Measurements from ENCODE around the gene CAVIN3. TPM values are rescaled to one million over a fixed set of nuclear protein-coding genes. Genes with fewer than 3 reads are reported as not detected.

The CAVIN3 gene
- total and polyA plus RNA-seq, 2 donors (not counting 1 experiment from before 2014, with no cell fraction given) = not detected

DNA sequence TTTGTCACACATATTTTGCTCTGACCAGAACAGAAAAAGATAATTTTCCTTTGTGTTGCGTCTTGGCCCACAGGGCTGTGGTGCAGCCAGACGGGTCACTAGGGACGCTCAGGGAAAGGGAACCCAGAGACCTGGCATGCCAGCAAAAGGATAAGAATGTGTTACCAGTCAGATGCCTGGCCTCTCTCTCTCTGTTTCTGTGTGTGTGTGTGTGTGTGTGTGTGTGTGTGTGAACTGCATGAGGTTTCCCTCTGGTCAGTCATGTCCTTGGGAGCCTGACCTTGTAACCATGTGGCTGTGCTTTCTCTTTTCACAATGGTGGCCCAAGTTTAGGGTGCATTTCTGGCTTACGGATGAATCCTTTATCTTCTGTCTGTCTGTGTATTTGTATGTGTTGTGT lies 35.3 kb downstream of the CAVIN3 start:
- Histone ChIP-seq H3K79me2 (ENCODE audit: control insufficient read depth, insufficient read depth, low read length) (no peaks in the 10 kb centered on the region), H3K27ac (ENCODE audit: low read length in 2 of 2) (no peak overlapping the region), H2AFZ (ENCODE audit: insufficient read depth, low read depth, low read length, poor library complexity, severe bottlenecking) (no peak overlapping the region), H3K4me1 (ENCODE audit: control insufficient read depth in 2 of 2, insufficient read depth in 2 of 2, low read length in 2 of 2) (no peaks in the 10 kb centered on the region), H3K9ac (ENCODE audit: low read length) (no peak overlapping the region), H3K4me3 (ENCODE audit: control extremely low read depth in 1 of 5, extremely low read depth in 1 of 5, insufficient read depth in 1 of 5, low read depth in 2 of 5, low read length in 4 of 5) (no peak overlapping the region), H3K4me2 (replicated peaks; ENCODE audit: low read depth, low read length, poor library complexity, severe bottlenecking) (no peak overlapping the region), H3K9me3 (ENCODE audit: control extremely low read depth in 1 of 3, control insufficient read depth in 2 of 3, insufficient read depth in 1 of 3, low read length in 2 of 3) (no peaks in the 10 kb centered on the region), H4K20me1 (ENCODE audit: control insufficient read depth, insufficient read depth, low read length, poor library complexity, severe bottlenecking) (no peaks in the 10 kb centered on the region), H3K36me3 (replicated peaks in 1 of 2; ENCODE audit: control extremely low read depth in 1 of 2, control insufficient read depth in 1 of 2, extremely low read depth in 1 of 2, insufficient read depth in 2 of 2, low read length in 1 of 2) (no peaks in the 10 kb centered on the region), H3K27me3 (replicated peaks in 1 of 4; ENCODE audit: control extremely low read depth in 1 of 4, control insufficient read depth in 3 of 4, insufficient read depth in 4 of 4, low read length in 3 of 4) (peaks cover 0 to 6% (median 3%) of the 10 kb centered on the region in 4 experiments)
- ATAC-seq (ENCODE audit: low read depth) = no peak
- Mint-ChIP-seq H3K4me3 (no peak overlapping the region), H3K4me1 (no peaks in the 10 kb centered on the region), H3K27me3 (peaks cover 50% of the 10 kb centered on the region), H3K27ac (no peak overlapping the region), H3K9me3 (ENCODE audit: insufficient read depth) (no peaks in the 10 kb centered on the region)
- intact Hi-C loops (cut with micrococcal nuclease) = no loop called here
- 93% methylated on average over 3 of the region's 4 CpGs for WGBS (ENCODE audit: insufficient coverage)
- ChIA-PET CTCF (no interaction called here), POLR2A (no interaction called here)
- DNase-seq = no peak
- TF ChIP-seq EZH2 (IDR thresholded peaks at IDR 0.05; ENCODE audit: borderline replicate concordance, insufficient read depth, low read depth, low read length, poor library complexity, severe bottlenecking) = no peak
- TF ChIP-seq, protein P1, sequence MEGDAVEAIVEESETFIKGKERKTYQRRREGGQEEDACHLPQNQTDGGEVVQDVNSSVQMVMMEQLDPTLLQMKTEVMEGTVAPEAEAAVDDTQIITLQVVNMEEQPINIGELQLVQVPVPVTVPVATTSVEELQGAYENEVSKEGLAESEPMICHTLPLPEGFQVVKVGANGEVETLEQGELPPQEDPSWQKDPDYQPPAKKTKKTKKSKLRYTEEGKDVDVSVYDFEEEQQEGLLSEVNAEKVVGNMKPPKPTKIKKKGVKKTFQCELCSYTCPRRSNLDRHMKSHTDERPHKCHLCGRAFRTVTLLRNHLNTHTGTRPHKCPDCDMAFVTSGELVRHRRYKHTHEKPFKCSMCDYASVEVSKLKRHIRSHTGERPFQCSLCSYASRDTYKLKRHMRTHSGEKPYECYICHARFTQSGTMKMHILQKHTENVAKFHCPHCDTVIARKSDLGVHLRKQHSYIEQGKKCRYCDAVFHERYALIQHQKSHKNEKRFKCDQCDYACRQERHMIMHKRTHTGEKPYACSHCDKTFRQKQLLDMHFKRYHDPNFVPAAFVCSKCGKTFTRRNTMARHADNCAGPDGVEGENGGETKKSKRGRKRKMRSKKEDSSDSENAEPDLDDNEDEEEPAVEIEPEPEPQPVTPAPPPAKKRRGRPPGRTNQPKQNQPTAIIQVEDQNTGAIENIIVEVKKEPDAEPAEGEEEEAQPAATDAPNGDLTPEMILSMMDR (IDR thresholded peaks at IDR 0.05) = no peak

DNA sequence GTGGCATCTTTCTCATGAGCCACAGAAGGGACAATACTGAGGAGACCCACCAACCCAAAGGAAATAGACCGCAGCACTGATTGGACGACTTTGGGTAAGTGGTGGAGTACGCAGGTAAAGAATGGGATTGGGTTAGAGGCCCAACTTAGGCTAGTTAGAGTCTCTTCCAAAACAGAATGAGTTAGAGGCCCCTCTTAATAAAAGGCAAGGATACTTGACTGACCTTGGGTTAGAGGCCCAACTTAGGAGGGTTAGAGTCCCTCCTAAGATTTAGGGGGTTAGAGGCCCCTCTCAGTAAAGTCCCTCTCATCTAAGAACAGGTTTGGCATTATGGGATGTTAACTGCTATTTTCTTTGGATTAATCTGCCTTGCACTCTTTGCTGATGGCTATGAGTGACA lies 36.1 kb downstream of the CAVIN3 start:
- H3K9me3 Mint-ChIP-seq (ENCODE audit: insufficient read depth) = no peaks in the 10 kb centered on the region
- H3K27ac ChIP-seq (ENCODE audit: low read length in 2 of 2) = no peak overlapping the region
- H3K27me3 Mint-ChIP-seq = peaks cover 44% of the 10 kb centered on the region
- ATAC-seq (ENCODE audit: low read depth) (no peak), DNase-seq (no peak)
- no peaks in the 10 kb centered on the region for H3K36me3 ChIP-seq (replicated peaks in 1 of 2; ENCODE audit: control extremely low read depth in 1 of 2, control insufficient read depth in 1 of 2, extremely low read depth in 1 of 2, insufficient read depth in 2 of 2, low read length in 1 of 2)
- TF ChIP-seq, protein P1 (IDR thresholded peaks at IDR 0.05) = no peak
- no peak for TF ChIP-seq EZH2 (IDR thresholded peaks at IDR 0.05; ENCODE audit: borderline replicate concordance, insufficient read depth, low read depth, low read length, poor library complexity, severe bottlenecking)
- no peak overlapping the region for H2AFZ ChIP-seq (ENCODE audit: insufficient read depth, low read depth, low read length, poor library complexity, severe bottlenecking)
- H3K9ac ChIP-seq (ENCODE audit: low read length) = no peak overlapping the region
- ChIA-PET CTCF (no interaction called here), POLR2A (no interaction called here)
- H3K27me3 ChIP-seq (replicated peaks in 1 of 4; ENCODE audit: control extremely low read depth in 1 of 4, control insufficient read depth in 3 of 4, insufficient read depth in 4 of 4, low read length in 3 of 4) = peaks cover 0 to 6% (median 3%) of the 10 kb centered on the region in 4 experiments
- intact Hi-C loops (cut with micrococcal nuclease) = no loop called here
- H3K4me3 ChIP-seq (ENCODE audit: control extremely low read depth in 1 of 5, extremely low read depth in 1 of 5, insufficient read depth in 1 of 5, low read depth in 2 of 5, low read length in 4 of 5) = no peak overlapping the region
- no peak overlapping the region for H3K4me3 Mint-ChIP-seq
- no peak overlapping the region for H3K27ac Mint-ChIP-seq
- 83% methylated on average over 2 of the region's 3 CpGs for WGBS (ENCODE audit: insufficient coverage)
- H3K4me1 ChIP-seq (ENCODE audit: control insufficient read depth in 2 of 2, insufficient read depth in 2 of 2, low read length in 2 of 2) = no peaks in the 10 kb centered on the region
- H4K20me1 ChIP-seq (ENCODE audit: control insufficient read depth, insufficient read depth, low read length, poor library complexity, severe bottlenecking) = no peaks in the 10 kb centered on the region
- no peak overlapping the region for H3K4me2 ChIP-seq (replicated peaks; ENCODE audit: low read depth, low read length, poor library complexity, severe bottlenecking)
- no peaks in the 10 kb centered on the region for H3K79me2 ChIP-seq (ENCODE audit: control insufficient read depth, insufficient read depth, low read length)
- H3K9me3 ChIP-seq (ENCODE audit: control extremely low read depth in 1 of 3, control insufficient read depth in 2 of 3, insufficient read depth in 1 of 3, low read length in 2 of 3) = no peaks in the 10 kb centered on the region
- no peaks in the 10 kb centered on the region for H3K4me1 Mint-ChIP-seq
